ENCODE results near the gene JAM3. TPM values are rescaled to one million over a fixed set of nuclear protein-coding genes. Genes with fewer than 3 reads are reported as not detected.
A peak's percentile ranks its signal among the peaks of the same experiment; 100 is the strongest.

JAM3 gene
- total and polyA plus RNA-seq, 2 experiments from 2014 or later = 46.2 to 63.7 TPM

GRCh38 chr11:134118006-134118405 is 49.1 kb downstream of the JAM3 start:
- Histone ChIP-seq H4K20me1 (ENCODE audit: insufficient read depth) (no peaks in the 10 kb centered on the region), H3K9ac (no peak overlapping the region), H3K9me2 (ENCODE audit: insufficient read depth) (no peaks in the 10 kb centered on the region), H3K9me3 (ENCODE audit: low read depth) (no peaks in the 10 kb centered on the region), H3K4me2 (ENCODE audit: unreplicated experiment) (no peak overlapping the region), H3K4me3 (no peak overlapping the region), H3F3A (ENCODE audit: insufficient read depth) (peaks cover 37% of the 10 kb centered on the region), H3K4me1 (ENCODE audit: insufficient read depth) (peaks cover 34% of the 10 kb centered on the region), H3K79me2 (ENCODE audit: insufficient read depth) (peaks cover 69% of the 10 kb centered on the region), H3K27ac (no peak overlapping the region), H3K27me3 (replicated peaks; ENCODE audit: insufficient read depth) (no peaks in the 10 kb centered on the region), H3K36me3 (ENCODE audit: low read depth) (no peaks in the 10 kb centered on the region), H2AFZ (no peak overlapping the region)
- DNase-seq = peak; percentile 37
- in situ Hi-C loops (cut with MboI) = no loop called here
- TF ChIP-seq EZH2phosphoT487 (IDR thresholded peaks at IDR 0.05; ENCODE audit: insufficient read depth, low read depth) (no peak), EZH2 (IDR thresholded peaks at IDR 0.05; ENCODE audit: insufficient read depth, poor library complexity, severe bottlenecking) (no peak)

DNA sequence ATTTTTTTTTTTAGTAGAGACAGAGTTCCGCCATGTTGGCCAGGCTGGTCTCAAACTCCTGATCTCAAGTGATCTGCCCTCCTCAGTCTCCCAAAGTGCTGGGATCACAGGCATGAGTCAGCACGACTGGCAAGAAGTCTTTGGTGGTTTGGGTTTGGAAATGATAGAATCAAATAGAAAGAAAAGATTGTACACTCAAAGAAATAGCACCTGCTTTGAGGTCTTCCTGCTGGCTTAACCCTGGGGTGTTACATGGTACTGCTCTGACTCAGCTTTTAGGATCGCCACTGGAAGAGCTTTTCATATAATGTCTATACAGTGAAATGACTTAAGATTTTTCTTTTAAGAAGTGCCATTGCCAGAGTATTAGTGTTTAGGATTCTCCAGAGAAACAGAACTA is 50.2 kb downstream of the JAM3 start:
- Histone ChIP-seq H3F3A (ENCODE audit: insufficient read depth) (peaks cover 37% of the 10 kb centered on the region), H3K4me1 (ENCODE audit: insufficient read depth) (peaks cover 34% of the 10 kb centered on the region), H3K27ac (peak overlapping the region; percentile 98), H4K20me1 (ENCODE audit: insufficient read depth) (no peaks in the 10 kb centered on the region), H3K9me3 (ENCODE audit: low read depth) (no peaks in the 10 kb centered on the region), H2AFZ (peak overlapping the region; percentile 83; the same call in 1 of the 2 replicates), H3K9me2 (ENCODE audit: insufficient read depth) (no peaks in the 10 kb centered on the region), H3K4me2 (ENCODE audit: unreplicated experiment) (peak overlapping the region; percentile 84), H3K4me3 (no peak overlapping the region), H3K9ac (peak overlapping the region; percentile 82; the same call in 1 of the 2 replicates), H3K79me2 (ENCODE audit: insufficient read depth) (peaks cover 68% of the 10 kb centered on the region), H3K36me3 (ENCODE audit: low read depth) (no peaks in the 10 kb centered on the region), H3K27me3 (replicated peaks; ENCODE audit: insufficient read depth) (no peaks in the 10 kb centered on the region)
- no peak for TF ChIP-seq EZH2phosphoT487 (IDR thresholded peaks at IDR 0.05; ENCODE audit: insufficient read depth, low read depth)
- no peak for TF ChIP-seq EZH2 (IDR thresholded peaks at IDR 0.05; ENCODE audit: insufficient read depth, poor library complexity, severe bottlenecking)
- WGBS, 2 experiments (ENCODE audit: low coverage in 1 of 2, low lambda C conversion rate in 2 of 2, missing lambda C conversion rate in 2 of 2) = 78 to 87% methylated on average over 3 of the region's 3 CpGs
- in situ Hi-C loops (cut with MboI) = no loop called here
- peak; percentile 49 for DNase-seq

GRCh38 chr11:134120143-134120850 is 51.4 kb downstream of the JAM3 start:
- H3K4me2 ChIP-seq (ENCODE audit: unreplicated experiment) = peak overlapping the region; percentile 84
- peak overlapping the region; percentile 82 for H3K9ac ChIP-seq
- no peaks in the 10 kb centered on the region for H4K20me1 ChIP-seq (ENCODE audit: insufficient read depth)
- peaks cover 35% of the 10 kb centered on the region for H3K4me1 ChIP-seq (ENCODE audit: insufficient read depth)
- no peaks in the 10 kb centered on the region for H3K36me3 ChIP-seq (ENCODE audit: low read depth)
- DNase-seq = peak; percentile 97
- H2AFZ ChIP-seq = peak overlapping the region; percentile 83
- H3K9me3 ChIP-seq (ENCODE audit: low read depth) = no peaks in the 10 kb centered on the region
- in situ Hi-C loops (cut with MboI) = no loop called here
- TF ChIP-seq EZH2phosphoT487 (IDR thresholded peaks at IDR 0.05; ENCODE audit: insufficient read depth, low read depth) (no peak), EZH2 (IDR thresholded peaks at IDR 0.05; ENCODE audit: insufficient read depth, poor library complexity, severe bottlenecking) (no peak)
- no peaks in the 10 kb centered on the region for H3K9me2 ChIP-seq (ENCODE audit: insufficient read depth)
- H3K4me3 ChIP-seq = peak overlapping the region; percentile 59
- H3K79me2 ChIP-seq (ENCODE audit: insufficient read depth) = peaks cover 57% of the 10 kb centered on the region
- 17 to 21% methylated on average over 13 of the region's 13 CpGs for WGBS, 2 experiments (ENCODE audit: low coverage in 1 of 2, low lambda C conversion rate in 2 of 2, missing lambda C conversion rate in 2 of 2)
- peaks cover 37% of the 10 kb centered on the region for H3F3A ChIP-seq (ENCODE audit: insufficient read depth)
- H3K27ac ChIP-seq = peak overlapping the region; percentile 98
- no peaks in the 10 kb centered on the region for H3K27me3 ChIP-seq (replicated peaks; ENCODE audit: insufficient read depth)

DNA sequence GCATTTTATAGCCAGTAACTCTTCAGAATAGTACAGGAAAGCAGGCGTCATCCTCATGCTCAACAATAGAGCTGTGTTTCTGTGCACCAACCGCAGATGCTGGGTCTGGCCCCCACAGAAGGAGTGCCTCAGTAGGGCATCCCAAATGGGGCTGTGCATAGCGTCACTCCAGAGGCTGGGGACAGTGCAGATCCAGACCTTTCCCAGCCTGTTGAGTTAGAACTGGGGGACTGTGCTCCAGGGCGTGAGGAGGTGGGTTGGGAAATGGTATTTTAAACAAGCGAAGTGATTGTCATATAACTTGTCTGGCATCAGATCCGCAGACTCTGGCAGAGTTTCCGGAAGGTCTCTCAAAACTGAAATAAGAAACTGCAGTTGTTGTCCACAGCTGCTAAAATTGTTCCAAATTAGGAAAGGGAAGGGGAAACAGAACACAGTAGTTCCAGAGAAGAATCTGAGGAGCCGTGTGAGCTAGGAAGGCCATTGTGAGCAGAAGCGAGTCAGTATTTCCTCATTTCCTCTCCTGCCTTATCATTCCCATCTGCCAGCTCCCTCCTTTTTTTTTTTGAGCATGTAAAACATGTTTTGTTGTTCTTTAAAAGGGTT is 52.2 kb downstream of the JAM3 start:
- peak overlapping the region; percentile 83 for H2AFZ ChIP-seq
- WGBS, 2 experiments (ENCODE audit: low coverage in 1 of 2, low lambda C conversion rate in 2 of 2, missing lambda C conversion rate in 2 of 2) = 0 to 1% methylated on average over 8 to 9 of the region's 9 CpGs
- peak overlapping the region; percentile 98 for H3K27ac ChIP-seq
- no peaks in the 10 kb centered on the region for H3K9me3 ChIP-seq (ENCODE audit: low read depth)
- DNase-seq = peak; percentile 79
- H3K36me3 ChIP-seq (ENCODE audit: low read depth) = no peaks in the 10 kb centered on the region
- peaks cover 42% of the 10 kb centered on the region for H3F3A ChIP-seq (ENCODE audit: insufficient read depth)
- in situ Hi-C loops (cut with MboI) = no loop called here
- H4K20me1 ChIP-seq (ENCODE audit: insufficient read depth) = no peaks in the 10 kb centered on the region
- H3K9ac ChIP-seq = peak overlapping the region; percentile 82
- peak overlapping the region; percentile 84 for H3K4me2 ChIP-seq (ENCODE audit: unreplicated experiment)
- TF ChIP-seq EZH2phosphoT487 (IDR thresholded peaks at IDR 0.05; ENCODE audit: insufficient read depth, low read depth) = no peak
- no peak for TF ChIP-seq EZH2 (IDR thresholded peaks at IDR 0.05; ENCODE audit: insufficient read depth, poor library complexity, severe bottlenecking)
- no peaks in the 10 kb centered on the region for H3K27me3 ChIP-seq (replicated peaks; ENCODE audit: insufficient read depth)
- peak overlapping the region; percentile 59 for H3K4me3 ChIP-seq
- H3K79me2 ChIP-seq (ENCODE audit: insufficient read depth) = peaks cover 50% of the 10 kb centered on the region
- peaks cover 42% of the 10 kb centered on the region for H3K4me1 ChIP-seq (ENCODE audit: insufficient read depth)
- H3K9me2 ChIP-seq (ENCODE audit: insufficient read depth) = no peaks in the 10 kb centered on the region
